SK-N-SH treated with all-trans-retinoic acid at 6 μM for 48 hours (cell line): ENCODE measurements around the gene FTH1.
A peak's percentile ranks its signal among the peaks of the same experiment; 100 is the strongest.

Source experiments
- ATAC-seq: fragments of 200-7000 bp; cut with Tn5 transposase; 3 replicates; pipeline ENCODE4 v1.9.1; 2020; ENCODE audit warnings: mild to moderate bottlenecking, moderate library complexity
- CREB5 ChIP-seq: fragments of 250-450 bp; sonication (Bioruptor Pico); IDR thresholded peaks from 2 replicates; pipeline ENCODE4 v1.5.1; 2020; ENCODE audit warnings: low read depth, mild to moderate bottlenecking, moderate library complexity
- CSDC2 ChIP-seq: fragments of 250-450 bp; sonication (Bioruptor Pico); IDR thresholded peaks from 2 replicates; pipeline ENCODE4 v1.5.0; 2020; ENCODE audit warnings: mild to moderate bottlenecking, moderate library complexity
- ESRRG ChIP-seq: fragments of 250-450 bp; sonication (Bioruptor Pico); IDR thresholded peaks from 2 replicates; pipeline ENCODE4 v1.6.1; 2021; ENCODE audit warnings: mild to moderate bottlenecking
- GLIS3 ChIP-seq: fragments of 250-450 bp; sonication (Bioruptor Pico); IDR thresholded peaks from 2 replicates; pipeline ENCODE4 v1.5.0; 2020; ENCODE audit warnings: mild to moderate bottlenecking, moderate library complexity
- OSR1 ChIP-seq: fragments of 250-450 bp; sonication (Bioruptor Pico); IDR thresholded peaks from 2 replicates; pipeline ENCODE4 v1.8.0; 2022; ENCODE audit warnings: moderate library complexity, mild to moderate bottlenecking, inconsistent platforms
- POU6F1 ChIP-seq: fragments of 250-450 bp; sonication (Bioruptor Pico); IDR thresholded peaks from 2 replicates; pipeline ENCODE4 v1.8.0; 2021; ENCODE audit warnings: low read depth, mild to moderate bottlenecking, moderate library complexity, borderline replicate concordance
- RARB ChIP-seq: fragments of 250-450 bp; sonication (Bioruptor Pico); IDR thresholded peaks from 2 replicates; pipeline ENCODE4 v1.8.0; 2021; ENCODE audit warnings: mild to moderate bottlenecking, moderate library complexity
- SNAI2 ChIP-seq: fragments of 250-450 bp; sonication (Bioruptor Pico); IDR thresholded peaks from 2 replicates; pipeline ENCODE4 v1.5.0; 2020; ENCODE audit warnings: mild to moderate bottlenecking, moderate library complexity
- TCF4 ChIP-seq: fragments of 250-450 bp; sonication (Bioruptor Pico); IDR thresholded peaks from 2 replicates; pipeline ENCODE4 v1.8.0; 2021; ENCODE audit warnings: mild to moderate bottlenecking, moderate library complexity, borderline replicate concordance
- TOX ChIP-seq: fragments of 250-450 bp; sonication (Bioruptor Pico); IDR thresholded peaks from 2 replicates; pipeline ENCODE4 v1.8.0; 2021; ENCODE audit warnings: mild to moderate bottlenecking, moderate library complexity, borderline replicate concordance
- ZFP3 ChIP-seq: fragments of 250-450 bp; sonication (Bioruptor Pico); IDR thresholded peaks from 2 replicates; pipeline ENCODE4 v1.5.0; 2020; ENCODE audit warnings: mild to moderate bottlenecking, moderate library complexity
- ZNF565 ChIP-seq: fragments of 450-650 bp; formaldehyde crosslinking; conservative IDR thresholded peaks from 2 replicates; pipeline ENCODE4 v1.5.0; 2020; ENCODE audit warnings: low read depth, mild to moderate bottlenecking, moderate library complexity
- ZNF70 ChIP-seq: fragments of 450-650 bp; formaldehyde crosslinking; IDR thresholded peaks from 2 replicates; pipeline ENCODE4 v1.5.0; 2020; ENCODE audit warnings: mild to moderate bottlenecking, moderate library complexity
- ZNF8 ChIP-seq: fragments of 450-650 bp; formaldehyde crosslinking; IDR thresholded peaks from 2 replicates; pipeline ENCODE4 v1.5.0; 2020; ENCODE audit warnings: mild to moderate bottlenecking, moderate library complexity
- TF ChIP-seq, protein P1 (sequence below): fragments of 250-450 bp; sonication (Bioruptor Pico); IDR thresholded peaks from 2 replicates; pipeline ENCODE4 v1.5.1; 2021; ENCODE audit warnings: mild to moderate bottlenecking, moderate library complexity
- TF ChIP-seq, protein P2 (sequence below): fragments of 250-450 bp; sonication (Bioruptor Pico); IDR thresholded peaks from 2 replicates; pipeline ENCODE4 v1.8.0; 2020; ENCODE audit warnings: mild to moderate bottlenecking, moderate library complexity, borderline replicate concordance
- TF ChIP-seq, protein P3 (sequence below): fragments of 250-450 bp; sonication (Bioruptor Pico); IDR thresholded peaks from 2 replicates; pipeline ENCODE4 v1.5.0; 2020; ENCODE audit warnings: mild to moderate bottlenecking, moderate library complexity

Gene FTH1

DNA sequence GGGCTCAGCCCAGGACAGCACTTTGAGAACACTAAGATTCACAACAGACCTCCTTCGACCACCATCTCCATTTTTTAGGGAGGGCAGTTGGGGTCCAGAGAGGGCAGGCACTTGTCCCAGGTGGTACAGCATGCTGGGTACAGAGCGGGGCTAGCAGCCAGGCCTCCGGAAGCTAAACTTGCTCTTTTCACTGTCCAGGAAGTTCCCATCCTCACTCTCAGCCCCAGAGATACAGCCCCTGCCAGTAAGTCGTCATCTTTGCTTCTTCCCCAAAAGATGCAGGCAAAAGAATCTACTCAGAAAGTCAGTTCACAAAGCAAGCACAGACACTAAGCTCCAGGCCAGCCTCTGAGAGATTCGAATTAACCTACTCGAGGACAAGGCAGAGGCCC lies 43.4 kb downstream of the FTH1 start:
- TF ChIP-seq POU6F1 (CRISPR knock-in tag) (no peak), TOX (CRISPR knock-in tag) (no peak), ZNF565 (CRISPR knock-in tag) (no peak), ZNF70 (CRISPR knock-in tag) (no peak), ESRRG (CRISPR knock-in tag) (no peak), TCF4 (CRISPR knock-in tag) (no peak), ZFP3 (CRISPR knock-in tag) (no peak), GLIS3 (CRISPR knock-in tag) (no peak), CREB5 (CRISPR knock-in tag) (no peak)
- TF ChIP-seq, protein P1, sequence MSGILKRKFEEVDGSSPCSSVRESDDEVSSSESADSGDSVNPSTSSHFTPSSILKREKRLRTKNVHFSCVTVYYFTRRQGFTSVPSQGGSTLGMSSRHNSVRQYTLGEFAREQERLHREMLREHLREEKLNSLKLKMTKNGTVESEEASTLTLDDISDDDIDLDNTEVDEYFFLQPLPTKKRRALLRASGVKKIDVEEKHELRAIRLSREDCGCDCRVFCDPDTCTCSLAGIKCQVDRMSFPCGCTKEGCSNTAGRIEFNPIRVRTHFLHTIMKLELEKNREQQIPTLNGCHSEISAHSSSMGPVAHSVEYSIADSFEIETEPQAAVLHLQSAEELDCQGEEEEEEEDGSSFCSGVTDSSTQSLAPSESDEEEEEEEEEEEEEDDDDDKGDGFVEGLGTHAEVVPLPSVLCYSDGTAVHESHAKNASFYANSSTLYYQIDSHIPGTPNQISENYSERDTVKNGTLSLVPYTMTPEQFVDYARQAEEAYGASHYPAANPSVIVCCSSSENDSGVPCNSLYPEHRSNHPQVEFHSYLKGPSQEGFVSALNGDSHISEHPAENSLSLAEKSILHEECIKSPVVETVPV (CRISPR knock-in tag): no peak
- TF ChIP-seq, protein P2, sequence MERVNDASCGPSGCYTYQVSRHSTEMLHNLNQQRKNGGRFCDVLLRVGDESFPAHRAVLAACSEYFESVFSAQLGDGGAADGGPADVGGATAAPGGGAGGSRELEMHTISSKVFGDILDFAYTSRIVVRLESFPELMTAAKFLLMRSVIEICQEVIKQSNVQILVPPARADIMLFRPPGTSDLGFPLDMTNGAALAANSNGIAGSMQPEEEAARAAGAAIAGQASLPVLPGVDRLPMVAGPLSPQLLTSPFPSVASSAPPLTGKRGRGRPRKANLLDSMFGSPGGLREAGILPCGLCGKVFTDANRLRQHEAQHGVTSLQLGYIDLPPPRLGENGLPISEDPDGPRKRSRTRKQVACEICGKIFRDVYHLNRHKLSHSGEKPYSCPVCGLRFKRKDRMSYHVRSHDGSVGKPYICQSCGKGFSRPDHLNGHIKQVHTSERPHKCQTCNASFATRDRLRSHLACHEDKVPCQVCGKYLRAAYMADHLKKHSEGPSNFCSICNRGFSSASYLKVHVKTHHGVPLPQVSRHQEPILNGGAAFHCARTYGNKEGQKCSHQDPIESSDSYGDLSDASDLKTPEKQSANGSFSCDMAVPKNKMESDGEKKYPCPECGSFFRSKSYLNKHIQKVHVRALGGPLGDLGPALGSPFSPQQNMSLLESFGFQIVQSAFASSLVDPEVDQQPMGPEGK (CRISPR knock-in tag): no peak
- no peak for ATAC-seq

GRCh38 chr11:61923166-61924063 lies 44.0 kb downstream of the FTH1 start:
- TF ChIP-seq CREB5 (CRISPR knock-in tag): no peak
- no peak for TF ChIP-seq OSR1 (CRISPR knock-in tag)
- TF ChIP-seq SNAI2 (CRISPR knock-in tag): no peak
- TF ChIP-seq, protein P2 (CRISPR knock-in tag): no peak
- no peak for TF ChIP-seq RARB
- TF ChIP-seq ZNF8 (CRISPR knock-in tag): no peak
- no peak for TF ChIP-seq ESRRG (CRISPR knock-in tag)

GRCh38 chr11:61922539-61922938 lies 44.9 kb downstream of the FTH1 start:
- TF ChIP-seq CSDC2 (CRISPR knock-in tag) (no peak), TCF4 (CRISPR knock-in tag) (peak; percentile 79), SNAI2 (CRISPR knock-in tag) (peak; percentile 39; the same call in 1 of the 2 replicates)
- TF ChIP-seq, protein P3, sequence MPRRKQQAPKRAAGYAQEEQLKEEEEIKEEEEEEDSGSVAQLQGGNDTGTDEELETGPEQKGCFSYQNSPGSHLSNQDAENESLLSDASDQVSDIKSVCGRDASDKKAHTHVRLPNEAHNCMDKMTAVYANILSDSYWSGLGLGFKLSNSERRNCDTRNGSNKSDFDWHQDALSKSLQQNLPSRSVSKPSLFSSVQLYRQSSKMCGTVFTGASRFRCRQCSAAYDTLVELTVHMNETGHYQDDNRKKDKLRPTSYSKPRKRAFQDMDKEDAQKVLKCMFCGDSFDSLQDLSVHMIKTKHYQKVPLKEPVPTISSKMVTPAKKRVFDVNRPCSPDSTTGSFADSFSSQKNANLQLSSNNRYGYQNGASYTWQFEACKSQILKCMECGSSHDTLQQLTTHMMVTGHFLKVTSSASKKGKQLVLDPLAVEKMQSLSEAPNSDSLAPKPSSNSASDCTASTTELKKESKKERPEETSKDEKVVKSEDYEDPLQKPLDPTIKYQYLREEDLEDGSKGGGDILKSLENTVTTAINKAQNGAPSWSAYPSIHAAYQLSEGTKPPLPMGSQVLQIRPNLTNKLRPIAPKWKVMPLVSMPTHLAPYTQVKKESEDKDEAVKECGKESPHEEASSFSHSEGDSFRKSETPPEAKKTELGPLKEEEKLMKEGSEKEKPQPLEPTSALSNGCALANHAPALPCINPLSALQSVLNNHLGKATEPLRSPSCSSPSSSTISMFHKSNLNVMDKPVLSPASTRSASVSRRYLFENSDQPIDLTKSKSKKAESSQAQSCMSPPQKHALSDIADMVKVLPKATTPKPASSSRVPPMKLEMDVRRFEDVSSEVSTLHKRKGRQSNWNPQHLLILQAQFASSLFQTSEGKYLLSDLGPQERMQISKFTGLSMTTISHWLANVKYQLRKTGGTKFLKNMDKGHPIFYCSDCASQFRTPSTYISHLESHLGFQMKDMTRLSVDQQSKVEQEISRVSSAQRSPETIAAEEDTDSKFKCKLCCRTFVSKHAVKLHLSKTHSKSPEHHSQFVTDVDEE: no peak
- ATAC-seq: peak; percentile 82

More at GRCh38 chr11:61923166-61924063, 44.0 kb downstream of the FTH1 start:
- ATAC-seq: peak; percentile 73
